Urothelium cell line (cell line): ENCODE data around the gene SH3RF3.

Source experiments
- DNase-seq: peaks from one replicate; pipeline ENCODE4 v3.0.0; 2011; ENCODE audit warnings: low spot score, mixed read lengths
- FAIRE-seq: peaks from 2 replicates; lab custom pipeline; 2011; peaks lifted over from hg19 to GRCh38; lab: Jason Lieb, UNC

Gene SH3RF3

DNA sequence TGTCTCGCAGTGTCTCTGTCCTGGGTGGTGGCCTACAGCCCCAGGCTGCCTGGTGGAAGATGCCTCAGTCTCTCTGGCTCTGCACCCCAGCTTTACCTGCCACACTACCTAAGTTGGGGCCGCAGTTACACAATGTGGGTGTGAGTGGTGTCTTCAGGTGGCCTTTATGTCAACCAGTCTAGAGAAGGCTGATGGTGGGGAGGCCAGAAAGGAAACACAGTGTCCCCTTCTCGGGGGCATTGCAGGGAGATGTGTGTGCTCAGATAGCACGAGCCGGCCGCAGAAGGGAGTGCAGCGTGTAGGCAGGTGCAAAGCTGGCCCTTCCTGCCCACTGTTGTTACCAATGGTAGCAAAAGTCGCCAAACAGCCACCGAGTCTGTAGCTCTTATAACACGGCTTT, 216.1 kb downstream of the SH3RF3 start:
- FAIRE-seq (peak; percentile 48), DNase-seq (no peak)

DNA sequence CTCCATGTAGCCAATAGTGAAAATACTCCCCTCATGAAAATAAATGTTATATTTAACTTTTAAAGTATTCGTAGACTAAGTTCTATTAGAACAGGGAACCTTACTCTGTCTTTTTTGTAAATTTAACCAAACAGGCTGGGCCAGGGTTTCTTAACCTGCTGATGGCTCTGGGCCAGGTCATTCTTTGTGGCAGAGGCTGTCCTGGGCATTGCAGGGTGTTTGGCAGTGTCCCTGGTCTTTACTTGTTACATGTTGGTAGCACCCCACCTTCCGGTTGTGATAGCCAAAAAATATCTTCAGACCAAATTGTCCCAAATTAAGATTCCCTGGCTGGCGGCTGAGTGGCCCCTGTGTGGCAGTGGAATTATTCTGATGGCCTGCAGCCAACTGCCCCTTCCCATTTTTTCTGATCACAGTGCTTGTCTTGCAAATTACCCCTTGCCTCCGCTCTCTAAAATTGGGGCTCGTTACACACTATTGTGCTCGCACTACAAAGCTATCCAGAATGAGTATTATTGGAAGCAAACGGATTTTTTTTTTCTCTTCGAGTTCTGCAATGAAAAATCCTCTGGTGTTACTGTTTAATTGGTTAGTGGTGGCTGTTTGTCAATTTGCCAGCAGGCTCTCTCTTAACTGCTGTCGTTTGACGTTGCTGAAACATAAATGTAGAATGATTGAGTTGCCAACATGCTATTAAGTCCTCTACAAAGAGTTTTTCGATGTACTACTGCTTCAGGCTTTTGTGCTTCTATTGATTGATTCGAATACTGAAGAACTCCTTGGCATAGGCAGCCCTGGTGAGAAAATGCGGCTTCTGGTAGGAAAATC, 216.9 kb downstream of the SH3RF3 start:
- FAIRE-seq (no peak), DNase-seq (no peak)

GRCh38 chr2:109346601-109347228, 217.7 kb downstream of the SH3RF3 start:
- no peak for DNase-seq
- peak; percentile 46 for FAIRE-seq

GRCh38 chr2:109347626-109348025, 218.6 kb downstream of the SH3RF3 start:
- DNase-seq (no peak), FAIRE-seq (no peak)

DNA sequence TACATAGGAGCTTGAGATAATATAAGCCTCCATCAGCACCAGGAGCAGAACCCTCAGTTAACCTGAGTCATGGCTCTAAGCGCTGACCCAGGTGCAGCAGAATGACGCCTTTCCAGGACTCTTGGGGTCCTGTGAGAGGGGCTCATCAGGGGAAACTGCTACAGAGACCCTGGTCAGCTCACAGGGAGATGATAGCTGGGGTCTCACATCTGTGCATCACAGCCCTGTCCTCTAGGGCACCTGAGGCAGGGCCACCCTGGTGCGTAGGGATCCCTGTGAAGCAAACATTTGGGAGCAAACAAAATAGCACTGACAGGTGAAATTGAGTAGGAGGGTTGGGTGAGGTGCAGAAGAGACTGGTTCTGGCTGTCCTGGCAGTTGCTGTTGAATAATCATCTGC, 219.2 kb downstream of the SH3RF3 start:
- DNase-seq, result no peak
- FAIRE-seq, result no peak

- DNase-seq (no peak), FAIRE-seq (no peak)
Measured at GRCh38 chr2:109348671-109349502, 219.9 kb downstream of the SH3RF3 start.

GRCh38 chr2:109349503-109350465, 220.8 kb downstream of the SH3RF3 start:
- FAIRE-seq (no peak), DNase-seq (no peak)

GRCh38 chr2:109350526-109350925, 221.5 kb downstream of the SH3RF3 start:
- DNase-seq, result no peak
- peak; percentile 90 for FAIRE-seq

GRCh38 chr2:109351164-109351756, 222.3 kb downstream of the SH3RF3 start:
- DNase-seq (peak; percentile 92), FAIRE-seq (peak; percentile 44)

- no peak for DNase-seq
- no peak for FAIRE-seq
Measured at GRCh38 chr2:109352056-109352897, 223.3 kb downstream of the SH3RF3 start.

GRCh38 chr2:109352898-109353689, 224.1 kb downstream of the SH3RF3 start:
- FAIRE-seq (peak; percentile 56), DNase-seq (no peak)

DNA sequence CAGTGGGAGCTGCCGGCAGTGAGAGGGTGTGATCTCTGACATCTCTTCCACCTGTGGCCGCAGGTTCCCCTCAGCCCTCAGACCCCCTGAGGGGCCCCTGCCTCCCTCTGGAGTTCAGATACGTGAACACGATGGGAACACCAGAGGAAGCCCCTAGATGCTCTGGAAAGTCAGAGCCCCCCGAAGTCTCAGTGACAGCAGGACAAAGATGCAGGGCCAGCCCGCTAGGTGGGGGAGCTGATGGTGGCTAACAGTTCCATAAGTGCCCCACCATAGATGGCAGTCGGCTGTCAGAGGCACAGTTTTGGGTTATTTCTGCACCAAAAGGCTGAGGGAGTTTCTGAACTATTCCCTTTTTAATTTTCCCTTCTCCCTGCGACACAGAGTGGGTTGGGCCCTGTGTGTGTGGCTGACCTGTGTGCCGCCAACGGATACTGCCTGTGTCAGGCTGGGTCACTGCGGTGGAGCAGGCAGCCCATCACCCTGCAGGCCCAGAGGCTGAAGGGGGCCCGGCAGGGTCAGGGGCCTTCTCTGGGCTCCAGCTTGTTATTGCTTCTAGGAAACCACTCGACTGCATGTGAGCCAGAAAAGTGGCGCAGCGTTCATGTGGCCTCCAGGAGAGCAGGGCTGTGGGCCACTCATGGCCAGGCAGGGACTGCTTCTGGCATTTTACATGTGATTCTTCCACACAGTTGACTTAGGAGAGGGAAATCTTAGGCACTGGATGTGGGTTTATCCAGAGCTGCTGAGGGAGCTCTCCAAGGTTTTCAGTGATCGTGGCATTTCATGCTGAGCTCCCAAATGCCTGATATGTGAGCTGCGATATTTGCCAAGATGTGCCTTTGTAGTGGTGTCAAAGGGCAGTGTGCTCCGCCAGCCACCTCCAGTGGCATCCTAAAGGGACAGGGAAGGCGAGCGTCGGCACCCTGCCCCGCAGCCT, 225.1 kb downstream of the SH3RF3 start:
- FAIRE-seq (no peak), DNase-seq (no peak)

DNA sequence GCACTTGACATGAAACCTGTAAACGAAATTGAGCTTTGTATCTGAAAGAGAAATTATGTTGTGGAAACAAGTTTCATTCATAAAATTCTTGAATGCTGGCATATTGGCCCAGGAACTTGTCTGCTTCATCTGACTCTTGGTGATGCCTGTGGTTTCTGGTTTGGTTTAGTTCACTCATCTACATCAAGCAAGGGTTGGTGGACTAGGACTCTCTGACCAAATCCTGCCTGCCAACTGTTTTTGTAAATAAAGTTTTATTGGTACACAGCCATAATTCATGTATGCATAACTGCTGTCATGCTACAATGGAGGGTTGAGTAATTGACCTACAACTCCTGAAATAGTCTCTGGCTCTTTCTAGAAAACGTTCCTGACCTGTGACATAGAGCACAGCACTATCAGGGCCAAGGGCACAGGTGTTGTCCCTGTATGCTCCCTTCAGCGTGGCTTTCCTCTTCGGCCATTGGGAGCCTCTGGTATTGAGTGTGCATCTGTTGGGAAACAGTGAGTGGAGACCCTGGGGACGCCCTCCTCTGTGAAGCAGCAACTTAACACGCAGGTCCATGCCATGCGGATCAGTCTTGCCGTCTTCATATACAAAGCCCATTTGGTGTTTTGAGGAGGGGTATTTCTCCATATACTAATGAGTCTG, 226.3 kb downstream of the SH3RF3 start:
- DNase-seq (no peak), FAIRE-seq (no peak)

- DNase-seq (no peak), FAIRE-seq (no peak)
Measured at GRCh38 chr2:109356324-109357035, 227.5 kb downstream of the SH3RF3 start.

GRCh38 chr2:109364217-109364616, 235.2 kb downstream of the SH3RF3 start:
- no peak for DNase-seq
- FAIRE-seq, result no peak

DNA sequence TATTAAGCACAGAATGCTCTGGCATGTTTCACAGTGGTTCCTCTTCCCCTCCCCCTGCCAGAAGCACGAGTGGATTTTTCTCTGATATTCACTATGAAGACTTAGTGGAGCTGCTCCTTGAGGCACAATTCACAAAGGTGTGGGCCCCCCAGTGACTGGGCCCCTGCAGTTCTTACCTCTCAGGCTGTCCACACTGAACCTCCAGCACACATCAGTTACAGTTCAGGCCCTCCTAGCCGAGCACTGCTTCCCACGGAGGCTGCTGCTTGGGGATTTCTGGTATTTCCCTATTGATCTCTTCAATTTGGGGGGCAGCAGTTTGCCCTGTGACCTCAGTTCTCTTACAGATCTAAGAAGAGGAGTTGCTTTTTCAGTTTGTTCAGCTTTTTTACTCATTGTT, 236.1 kb downstream of the SH3RF3 start:
- FAIRE-seq, result no peak

More for the DNA sequence above, 236.1 kb downstream of the SH3RF3 start:
- no peak for DNase-seq
